Measurements from ENCODE around the gene ERP29.

ERP29 gene

DNA sequence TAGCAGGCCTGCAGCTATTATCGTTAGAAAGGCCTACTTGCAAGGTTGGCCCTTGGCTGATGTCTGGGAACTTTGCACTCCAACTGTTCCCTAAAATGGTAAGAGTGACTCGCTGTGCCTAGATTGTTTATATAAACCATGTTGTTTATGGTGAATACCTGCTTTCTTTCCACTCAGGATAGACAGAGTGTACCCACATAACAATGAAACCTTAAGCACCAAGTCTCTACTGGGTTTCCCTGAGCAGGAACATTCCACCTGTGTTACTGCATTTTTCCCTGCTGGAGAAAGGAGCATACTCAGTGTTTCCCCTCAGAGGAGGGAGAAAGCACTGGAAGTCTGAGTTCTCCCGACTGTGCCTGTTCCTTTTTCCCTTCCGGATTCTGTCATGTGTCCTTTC lies 32.8 kb downstream of the ERP29 start:
- DNase-seq: no peak

DNA sequence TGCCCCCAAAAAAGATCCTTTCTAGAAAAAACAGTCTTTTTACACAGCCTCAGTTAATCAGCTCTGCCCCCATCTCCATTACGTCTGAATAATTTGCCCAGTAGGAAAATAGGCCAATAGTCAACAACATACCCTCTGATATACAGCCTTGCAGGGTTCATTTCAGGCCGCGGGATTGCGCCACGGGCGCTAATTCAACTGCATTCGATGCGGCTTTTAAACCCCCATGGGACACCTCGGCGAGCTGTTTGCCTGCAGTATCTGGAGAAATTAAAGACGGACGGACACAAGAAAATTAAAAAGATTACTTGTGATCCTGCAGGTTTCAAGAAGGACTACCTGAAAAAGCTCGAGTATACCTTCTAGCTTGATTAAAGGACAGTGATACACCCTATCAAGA lies 36.1 kb downstream of the ERP29 start:
- DNase-seq: no peak

GRCh38 chr12:112061137-112061536 lies 47.9 kb downstream of the ERP29 start:
- DNase-seq: no peak

- DNase-seq: no peak
Measured at GRCh38 chr12:112063273-112063672, 50.0 kb downstream of the ERP29 start.

- peak; percentile 27 for DNase-seq
Measured at GRCh38 chr12:112066566-112066965, 53.3 kb downstream of the ERP29 start.

Data from activated CD4-positive, alpha-beta T cell treated with anti-CD3 and anti-CD28 coated beads, Interleukin-2, amount 50 U/mL, for 16 hours (primary cell).